Fibroblast of the conjunctiva (primary cell): ENCODE measurements around the gene TMEM63B.
A peak's percentile ranks its signal among the peaks of the same experiment; 100 is the strongest.

Source experiments
- DNase-seq: peaks from one replicate; pipeline ENCODE4 v3.0.0-alpha.2; 2010; ENCODE audit warnings: low read depth

TMEM63B gene

DNA sequence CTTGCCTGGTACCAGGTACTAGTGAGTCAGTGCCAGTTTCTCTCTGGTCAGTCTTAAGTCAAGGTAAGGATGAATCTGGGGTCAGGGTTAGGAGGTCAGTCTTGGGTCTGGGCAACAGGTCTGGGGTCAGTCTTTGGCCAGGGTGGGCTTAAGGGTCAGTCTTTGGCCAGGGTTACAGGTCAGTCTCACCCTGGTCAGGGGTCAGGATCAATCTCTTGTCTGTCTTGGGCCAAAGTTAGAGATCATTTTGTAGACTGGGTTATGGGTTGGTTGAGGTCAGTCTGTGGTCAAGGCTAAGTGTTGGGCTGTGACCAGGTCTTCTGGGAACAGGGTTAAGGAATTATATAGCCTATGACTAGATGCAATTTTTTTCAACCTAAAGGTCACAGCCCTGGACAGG lies 18.5 kb downstream of the TMEM63B start:
- no peak for DNase-seq

DNA sequence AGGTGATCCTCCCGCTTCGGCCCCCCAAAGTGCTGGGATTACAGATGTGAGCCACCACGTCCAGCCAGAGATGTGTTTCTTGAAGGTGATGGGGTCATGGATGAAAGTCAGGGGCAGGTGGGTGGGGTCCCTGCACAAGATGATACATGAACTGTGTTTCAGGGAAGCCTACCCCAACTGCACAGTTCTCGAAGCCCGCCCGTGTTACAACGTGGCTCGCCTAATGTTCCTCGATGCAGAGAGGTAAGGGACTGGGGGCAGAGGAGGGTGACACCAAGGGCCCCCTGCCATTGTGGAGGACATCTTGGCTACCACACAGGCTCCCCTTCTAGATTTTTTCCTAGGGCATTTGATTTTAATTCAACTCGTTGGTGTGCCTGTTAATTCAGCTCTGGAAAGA lies 19.3 kb downstream of the TMEM63B start:
- DNase-seq, result no peak

GRCh38 chr6:44147256-44147655 lies 19.9 kb downstream of the TMEM63B start:
- DNase-seq, result no peak

DNA sequence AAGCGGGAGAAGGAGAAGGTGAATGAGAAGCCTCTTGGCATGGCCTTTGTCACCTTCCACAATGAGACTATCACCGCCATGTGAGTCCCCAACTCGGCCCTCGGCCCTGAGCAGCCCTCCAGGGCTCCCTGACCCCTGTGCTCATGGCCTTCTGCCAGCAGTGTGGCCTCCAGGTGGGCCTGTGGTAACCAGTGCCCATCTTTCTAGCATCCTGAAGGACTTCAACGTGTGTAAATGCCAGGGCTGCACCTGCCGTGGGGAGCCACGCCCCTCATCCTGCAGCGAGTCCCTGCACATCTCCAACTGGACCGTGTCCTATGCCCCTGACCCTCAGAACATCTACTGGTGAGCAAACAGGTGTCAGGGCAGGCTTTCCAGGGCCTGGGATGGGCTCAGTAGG lies 21.0 kb downstream of the TMEM63B start:
- DNase-seq, result no peak

- no peak for DNase-seq
These were observed 22.1 kb downstream of the TMEM63B start for GRCh38 chr6:44149369-44150012.

GRCh38 chr6:44150317-44150917 lies 23.1 kb downstream of the TMEM63B start:
- no peak for DNase-seq

DNA sequence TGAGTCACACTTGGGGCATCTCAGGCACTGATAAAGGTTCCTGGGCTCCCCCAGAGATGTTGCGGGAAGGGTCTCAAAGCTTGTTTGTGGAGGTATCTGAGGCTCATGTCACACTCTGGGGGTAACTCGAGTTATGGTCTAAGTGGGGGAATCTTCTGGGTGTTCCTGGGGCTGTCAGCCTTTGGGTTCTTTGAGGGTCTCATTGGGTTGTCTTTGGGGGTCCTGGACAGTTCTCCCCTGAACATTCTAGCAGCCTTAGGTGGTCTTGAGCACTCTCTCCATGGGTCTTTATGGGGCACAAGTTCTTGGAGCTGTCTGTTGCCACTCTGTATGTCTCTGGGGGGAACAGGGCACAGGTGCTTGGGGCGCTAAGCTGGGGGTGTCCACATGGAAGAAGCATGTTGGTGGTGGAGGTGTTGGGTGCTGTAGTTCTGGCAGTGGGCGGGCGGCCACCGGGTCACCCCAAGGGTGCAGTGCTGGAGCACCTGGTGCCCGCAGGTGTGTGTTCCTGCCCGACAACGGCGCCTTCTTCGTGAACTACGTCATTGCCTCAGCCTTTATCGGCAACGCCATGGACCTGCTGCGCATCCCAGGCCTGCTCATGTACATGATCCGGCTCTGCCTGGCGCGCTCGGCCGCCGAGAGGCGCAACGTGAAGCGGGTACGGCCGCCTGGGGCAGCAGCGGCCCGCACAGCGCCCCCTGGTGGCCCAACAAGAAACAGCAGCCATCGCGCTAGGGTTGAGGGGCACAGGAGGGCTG lies 24.2 kb downstream of the TMEM63B start:
- peak; percentile 21 for DNase-seq

DNA sequence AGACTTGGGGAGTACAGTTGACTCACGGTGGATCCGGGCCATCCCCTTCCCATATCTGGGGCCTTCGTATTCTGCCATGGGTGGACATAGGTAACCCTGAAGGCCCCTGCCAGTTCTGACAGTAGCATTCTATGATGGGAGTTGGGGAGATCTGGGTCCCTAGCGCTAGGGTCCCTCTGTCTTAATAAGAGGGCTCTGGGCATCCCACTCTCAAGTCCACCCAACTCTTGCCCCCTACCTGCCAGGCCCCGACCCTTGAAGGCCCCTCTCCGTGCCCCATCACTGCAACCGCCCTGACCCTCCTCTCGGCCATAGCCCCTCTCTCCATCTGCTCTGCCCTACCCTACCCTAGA lies 24.7 kb downstream of the TMEM63B start:
- no peak for DNase-seq

DNA sequence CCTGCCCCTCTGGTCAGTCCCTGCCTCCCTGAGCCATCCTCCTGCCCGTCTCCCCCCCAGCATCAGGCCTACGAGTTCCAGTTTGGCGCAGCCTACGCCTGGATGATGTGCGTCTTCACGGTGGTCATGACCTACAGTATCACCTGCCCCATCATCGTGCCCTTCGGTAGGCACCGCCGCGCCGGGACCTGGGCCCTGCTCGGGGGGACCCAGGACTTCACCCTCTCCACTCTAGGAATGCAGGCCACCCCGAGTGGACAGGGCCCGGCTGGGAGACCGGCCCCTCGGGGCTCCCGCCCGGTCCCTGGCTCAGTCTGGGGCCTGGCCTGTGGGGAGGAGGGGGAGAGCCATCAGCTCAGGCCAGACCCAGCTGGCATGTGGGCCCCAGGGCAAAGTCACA lies 25.2 kb downstream of the TMEM63B start:
- no peak for DNase-seq

GRCh38 chr6:44154067-44154466 lies 26.7 kb downstream of the TMEM63B start:
- no peak for DNase-seq

DNA sequence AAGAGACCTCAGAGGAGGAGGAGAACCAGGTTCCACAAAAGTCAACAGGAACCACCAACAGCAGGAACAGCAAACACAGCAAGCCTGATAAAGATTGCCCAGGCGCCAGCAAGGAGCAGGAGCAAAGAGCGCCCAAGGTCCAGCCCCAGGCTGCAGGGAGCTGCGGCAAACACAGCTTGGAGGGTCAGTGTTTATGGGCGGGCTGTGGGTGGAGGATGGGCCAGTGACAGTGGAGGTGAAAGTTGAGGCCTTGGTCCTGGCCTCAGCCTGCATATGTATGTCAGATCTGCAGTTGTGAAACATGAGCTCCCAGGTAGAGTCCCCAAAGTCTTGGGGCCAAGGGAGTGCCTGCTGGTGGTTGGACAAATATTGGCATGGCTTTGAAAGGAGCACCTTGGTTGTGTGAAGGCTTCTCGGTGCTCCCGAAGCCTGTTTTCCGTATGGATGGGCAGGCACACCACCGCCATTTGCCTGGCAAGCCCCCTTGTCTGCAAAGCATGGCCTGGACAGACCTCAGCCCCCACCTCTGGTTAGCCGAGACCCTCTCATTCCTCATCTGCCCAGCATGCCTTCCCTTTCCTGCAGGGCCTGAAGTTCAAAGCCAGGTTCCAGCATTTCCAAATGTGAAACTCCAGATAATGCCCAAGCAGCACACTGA lies 29.3 kb downstream of the TMEM63B start:
- DNase-seq, result no peak

GRCh38 chr6:44157152-44157521 lies 29.8 kb downstream of the TMEM63B start:
- DNase-seq, result no peak

- DNase-seq, result no peak
These were observed 31.4 kb downstream of the TMEM63B start, which contains the start of gene CAPN11 for GRCh38 chr6:44158770-44159228. Gene CAPN11 (plus strand): TSS chr6:44158820. CDS start chr6:44158849, 29 bp downstream.

- DNase-seq, result no peak
These were observed 34.6 kb downstream of the TMEM63B start for GRCh38 chr6:44161997-44162338.

GRCh38 chr6:44162876-44163625 lies 35.7 kb downstream of the TMEM63B start:
- no peak for DNase-seq

DNA sequence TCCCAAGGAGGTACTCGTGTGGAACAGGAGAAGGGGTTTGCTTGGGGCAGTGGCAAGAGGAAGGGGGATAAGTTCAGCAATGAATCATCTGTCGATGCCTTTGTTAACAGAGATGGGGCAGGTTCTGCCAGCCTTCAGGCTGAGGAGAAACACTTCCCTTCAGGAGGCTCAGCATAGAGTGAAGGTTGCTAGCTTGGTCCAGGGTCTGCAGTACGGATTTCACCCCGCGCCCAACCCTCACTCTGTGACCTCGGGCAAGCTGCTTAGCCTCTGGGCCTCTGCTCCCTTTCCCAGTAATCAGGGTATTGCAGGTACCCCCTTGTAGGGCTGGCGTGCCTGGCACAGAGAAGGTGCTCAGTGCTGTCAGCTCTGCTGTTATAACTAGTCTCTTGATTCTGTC lies 38.8 kb downstream of the TMEM63B start:
- DNase-seq, result no peak

- DNase-seq, result no peak
These were observed 39.3 kb downstream of the TMEM63B start for GRCh38 chr6:44166591-44167184.

DNA sequence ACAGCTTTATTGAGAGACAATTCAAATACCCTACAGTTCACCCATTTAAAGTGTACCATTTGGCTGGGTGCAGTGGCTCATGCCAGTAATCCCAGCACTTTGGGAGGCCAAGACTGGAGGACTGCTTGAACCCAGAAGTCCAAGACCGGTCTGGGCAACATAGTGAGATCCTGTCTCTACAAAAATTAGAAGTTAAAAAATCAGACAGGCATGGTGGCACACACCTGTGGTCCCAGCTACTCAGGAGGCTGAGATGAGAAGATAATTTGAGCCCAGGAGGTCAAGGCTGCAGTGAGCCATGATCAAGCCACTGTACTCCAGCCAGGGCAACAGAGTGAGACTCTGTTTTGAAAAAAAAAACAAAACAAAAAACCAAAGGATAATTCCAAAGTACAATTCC lies 40.2 kb downstream of the TMEM63B start:
- no peak for DNase-seq

GRCh38 chr6:44169154-44169553 lies 41.8 kb downstream of the TMEM63B start:
- DNase-seq, result no peak

- DNase-seq, result no peak
These were observed 42.7 kb downstream of the TMEM63B start for GRCh38 chr6:44169886-44170570.

GRCh38 chr6:44171899-44172546 lies 44.7 kb downstream of the TMEM63B start:
- DNase-seq, result no peak
